ENCODE results near the gene RASGRF1.
"Not testable (repeated sequence)": the region's sequence is repeated elsewhere in the genome, so short reads cannot be mapped to it uniquely, and the experiment has no call there.

The RASGRF1 gene, protein sequence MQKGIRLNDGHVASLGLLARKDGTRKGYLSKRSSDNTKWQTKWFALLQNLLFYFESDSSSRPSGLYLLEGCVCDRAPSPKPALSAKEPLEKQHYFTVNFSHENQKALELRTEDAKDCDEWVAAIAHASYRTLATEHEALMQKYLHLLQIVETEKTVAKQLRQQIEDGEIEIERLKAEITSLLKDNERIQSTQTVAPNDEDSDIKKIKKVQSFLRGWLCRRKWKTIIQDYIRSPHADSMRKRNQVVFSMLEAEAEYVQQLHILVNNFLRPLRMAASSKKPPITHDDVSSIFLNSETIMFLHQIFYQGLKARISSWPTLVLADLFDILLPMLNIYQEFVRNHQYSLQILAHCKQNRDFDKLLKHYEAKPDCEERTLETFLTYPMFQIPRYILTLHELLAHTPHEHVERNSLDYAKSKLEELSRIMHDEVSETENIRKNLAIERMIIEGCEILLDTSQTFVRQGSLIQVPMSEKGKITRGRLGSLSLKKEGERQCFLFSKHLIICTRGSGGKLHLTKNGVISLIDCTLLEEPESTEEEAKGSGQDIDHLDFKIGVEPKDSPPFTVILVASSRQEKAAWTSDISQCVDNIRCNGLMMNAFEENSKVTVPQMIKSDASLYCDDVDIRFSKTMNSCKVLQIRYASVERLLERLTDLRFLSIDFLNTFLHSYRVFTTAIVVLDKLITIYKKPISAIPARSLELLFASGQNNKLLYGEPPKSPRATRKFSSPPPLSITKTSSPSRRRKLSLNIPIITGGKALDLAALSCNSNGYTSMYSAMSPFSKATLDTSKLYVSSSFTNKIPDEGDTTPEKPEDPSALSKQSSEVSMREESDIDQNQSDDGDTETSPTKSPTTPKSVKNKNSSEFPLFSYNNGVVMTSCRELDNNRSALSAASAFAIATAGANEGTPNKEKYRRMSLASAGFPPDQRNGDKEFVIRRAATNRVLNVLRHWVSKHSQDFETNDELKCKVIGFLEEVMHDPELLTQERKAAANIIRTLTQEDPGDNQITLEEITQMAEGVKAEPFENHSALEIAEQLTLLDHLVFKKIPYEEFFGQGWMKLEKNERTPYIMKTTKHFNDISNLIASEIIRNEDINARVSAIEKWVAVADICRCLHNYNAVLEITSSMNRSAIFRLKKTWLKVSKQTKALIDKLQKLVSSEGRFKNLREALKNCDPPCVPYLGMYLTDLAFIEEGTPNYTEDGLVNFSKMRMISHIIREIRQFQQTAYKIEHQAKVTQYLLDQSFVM (N-terminal part only)

DNA sequence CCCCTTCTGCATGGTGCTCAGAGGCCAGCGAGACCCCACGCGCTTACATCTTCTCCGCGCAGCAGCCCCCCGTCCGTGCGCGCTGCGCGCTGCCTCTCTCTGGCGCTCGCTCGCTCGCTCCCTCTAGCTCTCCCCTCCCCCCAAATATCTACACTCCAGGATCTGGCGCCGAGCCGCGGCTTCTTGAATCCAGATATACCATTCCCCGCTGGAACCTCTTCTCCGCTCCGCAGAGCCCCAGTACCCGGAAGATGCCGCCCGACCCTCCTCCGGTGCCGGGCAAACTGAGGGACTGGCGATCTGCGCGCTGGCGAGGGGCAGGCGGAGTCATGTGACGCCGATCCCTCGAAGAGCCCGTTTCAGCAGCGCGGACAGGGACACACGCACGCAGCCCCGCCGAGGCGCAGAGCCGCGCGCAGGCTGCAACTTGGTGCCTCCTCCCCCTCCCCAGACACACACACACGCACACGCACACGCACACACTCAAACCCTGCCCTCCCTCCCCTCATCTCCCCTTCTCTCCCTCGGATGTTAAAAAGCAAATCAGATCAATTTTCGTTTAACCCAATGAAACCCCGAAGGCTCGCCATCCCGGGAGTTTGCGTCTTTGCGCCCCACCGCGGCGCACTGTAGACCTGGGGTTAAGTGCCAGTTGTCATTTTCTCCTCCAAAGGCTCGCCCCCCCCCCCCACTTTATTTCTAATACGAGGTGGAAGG is at the start of gene RASGRF1:
Gene RASGRF1 (minus strand): TSS at position 294 of the 717 bp plus-strand sequence. CDS start 282 bp downstream, at position 12.
- no peak for DNase-seq (ENCODE audit: low read depth)

DNA sequence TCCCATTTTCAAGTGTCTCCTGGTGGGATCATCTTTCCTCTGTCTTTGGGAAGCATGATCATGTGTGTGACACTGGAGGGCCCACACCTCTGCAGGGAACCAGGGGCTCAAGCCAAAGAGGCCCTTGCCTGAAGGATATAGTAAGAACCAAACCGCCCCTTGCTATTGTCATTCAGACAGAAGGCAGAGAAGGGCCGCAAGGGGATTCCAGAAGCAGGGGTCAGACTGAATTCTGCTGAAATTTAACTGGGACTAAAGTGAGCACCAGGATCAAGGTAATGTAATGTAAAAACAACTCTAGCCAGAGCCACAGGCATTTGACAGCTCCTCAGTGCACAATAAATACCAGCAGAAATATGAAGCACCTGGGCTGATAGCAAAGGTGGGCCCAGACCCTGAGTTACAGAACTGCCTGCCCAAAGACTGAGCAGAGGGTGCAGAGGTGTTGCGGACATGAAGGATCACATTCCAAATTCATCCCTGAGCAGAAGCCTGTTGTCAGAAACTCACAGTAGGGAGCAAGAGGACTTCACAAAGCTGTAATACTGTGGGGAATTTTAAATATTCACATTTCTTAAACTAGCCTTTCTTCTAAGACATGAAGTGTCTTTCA is 46.0 kb upstream of the RASGRF1 start:
- DNase-seq (ENCODE audit: low read depth) = no peak

DNA sequence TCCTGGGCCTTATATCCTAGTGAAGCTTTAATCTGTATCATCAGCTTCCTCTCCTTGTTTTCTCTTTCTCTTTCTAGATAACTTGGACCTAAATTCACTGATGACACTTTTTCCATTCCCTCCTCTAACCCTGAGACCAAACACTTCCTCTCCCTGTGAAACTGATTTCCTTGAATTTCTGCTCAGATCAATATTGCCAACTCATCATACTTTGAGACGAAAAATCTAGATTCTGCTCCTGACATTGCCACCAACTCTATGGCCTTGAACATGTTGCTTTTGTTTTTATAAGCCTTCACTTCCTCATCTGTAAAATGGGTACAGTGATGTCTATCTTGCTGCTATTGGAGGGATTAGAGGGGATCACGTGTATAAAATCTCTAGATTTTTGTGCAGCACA is 42.7 kb upstream of the RASGRF1 start:
- no peak for DNase-seq (ENCODE audit: low read depth)

DNA sequence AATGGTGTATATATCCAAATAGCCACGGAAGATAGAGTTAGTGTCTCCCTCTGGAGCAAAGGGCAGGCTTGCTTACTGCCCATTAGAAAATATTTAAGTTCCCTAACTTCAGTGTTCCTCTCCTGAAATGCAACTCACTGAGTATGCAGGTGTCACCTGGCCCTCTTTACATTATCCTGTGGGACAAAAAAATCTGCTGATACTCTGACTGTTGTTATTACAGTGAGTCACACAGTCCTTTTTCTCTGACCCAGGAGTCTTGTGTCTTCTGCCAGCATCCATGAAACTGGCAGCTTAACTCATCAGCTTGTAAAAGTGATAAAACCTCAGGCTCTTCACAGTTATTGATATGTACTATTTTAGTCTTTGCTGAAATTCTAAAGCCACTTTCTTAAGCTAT is 42.2 kb upstream of the RASGRF1 start:
- DNase-seq (ENCODE audit: low read depth) = no peak

DNA sequence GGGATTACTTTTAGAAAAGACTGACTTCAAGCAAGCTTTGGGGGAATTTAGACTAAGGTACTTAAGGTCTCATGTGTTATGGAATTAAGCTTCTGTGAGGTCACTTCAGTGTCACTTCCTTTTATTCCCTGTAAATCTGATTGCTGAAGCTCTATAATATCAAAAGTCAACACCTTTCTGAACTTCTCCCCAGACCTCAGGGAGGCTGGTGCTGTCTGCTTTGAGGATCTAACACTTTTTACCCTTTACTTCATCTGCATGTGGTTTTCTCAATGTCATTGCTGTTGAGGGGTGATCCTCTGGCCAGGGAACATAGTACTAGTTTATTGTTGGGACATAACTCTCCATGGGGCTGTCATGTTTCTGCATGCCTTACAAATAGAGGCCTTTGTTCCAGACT is 41.8 kb upstream of the RASGRF1 start:
- DNase-seq (ENCODE audit: low read depth) = no peak

DNA sequence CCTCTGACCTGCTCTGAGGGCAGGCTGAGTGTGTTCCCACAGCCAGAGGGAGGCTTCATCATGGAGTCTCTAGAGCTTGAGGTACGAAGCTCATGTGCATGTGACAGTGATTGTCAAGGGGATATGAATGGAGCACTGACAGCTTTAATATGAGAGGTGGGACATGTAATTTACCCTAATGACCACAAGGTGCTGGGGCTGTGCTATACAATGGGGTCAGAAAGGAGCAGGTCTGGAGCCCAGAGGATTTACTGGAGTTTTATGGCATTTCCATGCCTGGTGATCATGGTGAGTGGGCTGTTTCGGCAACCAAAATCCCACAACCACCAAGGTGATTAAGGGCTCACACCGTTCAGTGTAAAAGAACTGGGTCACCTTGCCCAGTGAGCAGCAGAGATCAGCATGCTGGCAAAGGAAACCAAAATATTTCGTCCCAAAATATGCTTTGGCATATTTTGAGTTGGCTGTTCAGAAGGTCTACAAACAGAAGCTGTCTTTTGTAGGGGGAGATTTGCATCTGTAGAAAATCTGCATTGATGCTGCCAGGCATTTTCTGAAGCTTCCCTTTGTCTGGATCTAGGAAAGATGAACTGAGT is 40.1 kb upstream of the RASGRF1 start:
- DNase-seq (ENCODE audit: low read depth) = no peak

DNA sequence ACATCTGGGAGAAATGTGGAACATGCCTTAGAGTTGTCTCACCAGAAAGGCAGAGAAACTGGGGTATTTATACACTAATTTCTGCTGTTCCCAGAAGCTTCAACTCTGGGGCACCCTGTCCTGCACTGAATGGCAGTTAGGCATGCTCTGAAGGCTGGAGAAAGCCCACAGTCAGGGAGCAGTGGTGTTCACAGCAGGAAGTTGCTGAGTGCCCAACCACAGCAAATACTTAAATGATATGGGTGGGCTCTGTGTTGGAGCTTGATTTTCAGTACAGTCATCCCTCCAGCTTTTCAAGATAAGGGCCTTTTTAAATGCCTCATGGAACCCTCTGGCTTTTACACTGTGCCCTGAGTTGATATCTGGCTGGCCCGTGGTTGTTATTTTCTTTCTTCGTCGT is 38.7 kb upstream of the RASGRF1 start:
- no peak for DNase-seq (ENCODE audit: low read depth)

DNA sequence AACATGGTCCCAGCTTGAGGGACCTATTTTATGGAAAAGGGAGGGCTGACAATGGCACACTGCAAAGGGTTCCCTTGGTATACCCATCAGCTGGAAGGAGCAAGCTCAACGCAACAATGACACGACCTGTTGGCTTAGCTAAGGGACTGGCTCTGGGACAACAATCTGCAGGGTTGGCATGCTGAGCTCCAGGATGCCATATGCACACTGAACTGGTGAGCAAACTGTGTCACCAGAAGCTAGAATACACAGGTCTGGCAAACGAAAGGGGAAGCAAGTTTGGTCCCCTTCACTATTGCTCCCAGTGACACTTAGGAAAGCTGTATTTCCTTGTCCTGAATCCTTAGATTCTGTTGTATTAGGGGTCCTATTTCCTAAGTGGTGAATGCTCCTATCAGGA is 38.0 kb upstream of the RASGRF1 start:
- no peak for DNase-seq (ENCODE audit: low read depth)

DNA sequence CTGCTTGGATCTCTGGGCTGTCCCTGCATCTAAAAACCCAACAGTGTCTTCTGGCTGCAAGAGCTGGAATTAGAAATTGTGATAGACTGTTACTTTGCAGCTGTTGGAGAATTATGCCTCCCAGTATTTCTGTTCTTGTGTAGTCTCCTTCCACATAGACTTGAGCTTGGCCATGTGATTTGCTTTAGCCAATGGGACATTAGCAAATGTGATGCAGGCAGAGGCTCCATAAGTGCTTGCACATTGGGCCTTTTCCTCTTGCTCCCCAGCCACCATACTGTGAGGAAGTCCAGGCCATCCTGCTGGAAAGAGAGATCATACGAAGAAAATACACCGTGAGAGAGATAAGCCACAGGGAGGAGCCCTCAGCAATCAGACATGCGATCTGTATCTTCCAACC is 33.8 kb upstream of the RASGRF1 start:
- no peak for DNase-seq (ENCODE audit: low read depth)

DNA sequence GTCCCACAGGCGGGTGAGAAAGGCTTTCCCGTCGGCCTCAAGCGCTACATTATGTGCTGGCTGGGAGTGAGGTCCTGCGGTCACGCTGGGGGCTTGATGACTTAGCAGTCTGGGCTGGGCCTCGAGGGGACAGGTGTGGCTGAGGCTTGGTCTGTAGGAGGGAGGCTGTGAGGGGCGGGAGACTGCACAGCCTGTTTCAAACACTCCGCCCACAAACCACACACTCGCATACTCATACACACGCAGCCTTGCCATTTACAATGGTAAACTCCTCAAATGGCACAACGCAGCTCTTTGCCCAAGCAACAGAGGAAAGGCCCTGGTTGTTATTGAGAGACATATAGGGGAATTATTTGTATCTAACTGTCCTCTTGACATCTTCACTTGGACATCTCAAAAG is 32.4 kb upstream of the RASGRF1 start:
- no peak for DNase-seq (ENCODE audit: low read depth)

DNA sequence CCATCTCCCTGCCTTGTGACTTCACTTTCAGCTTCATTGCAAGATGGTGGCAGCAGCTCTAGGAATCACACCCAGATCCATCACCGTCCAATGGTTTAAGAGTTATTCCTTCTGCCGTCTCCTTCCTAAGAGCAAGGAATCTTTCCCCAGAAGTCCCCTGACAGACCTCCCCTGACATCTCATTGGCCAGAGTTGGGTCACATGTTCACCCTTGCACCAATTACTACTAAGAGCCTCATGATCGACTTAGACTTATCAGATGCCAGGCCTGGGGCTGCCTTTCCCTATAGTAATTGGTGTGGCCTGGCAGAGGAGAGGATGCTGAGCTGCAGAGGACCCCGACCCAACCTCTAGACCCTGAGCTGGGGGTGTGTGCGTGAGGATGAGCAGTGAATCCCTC is 31.8 kb upstream of the RASGRF1 start:
- DNase-seq (ENCODE audit: low read depth) = no peak

DNA sequence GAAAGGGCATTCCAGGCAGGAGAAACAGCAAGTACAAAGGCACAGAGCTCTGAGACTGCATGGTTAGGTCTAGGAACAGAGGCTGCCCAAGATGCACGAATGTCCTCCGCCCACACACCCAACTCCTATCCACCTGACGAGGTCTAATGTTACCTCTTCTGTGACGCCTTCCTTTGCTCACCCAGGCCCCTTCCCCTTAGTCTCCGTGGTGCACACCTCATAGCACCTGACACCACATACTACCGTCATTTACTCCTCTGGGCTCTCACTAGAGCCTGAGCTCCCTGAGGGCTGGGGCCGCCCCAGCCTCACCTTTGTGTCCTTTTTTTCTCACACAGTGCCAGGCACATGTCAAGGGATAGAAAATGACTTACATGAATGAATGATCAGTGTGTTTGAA is 31.0 kb upstream of the RASGRF1 start:
- DNase-seq (ENCODE audit: low read depth) = no peak

DNA sequence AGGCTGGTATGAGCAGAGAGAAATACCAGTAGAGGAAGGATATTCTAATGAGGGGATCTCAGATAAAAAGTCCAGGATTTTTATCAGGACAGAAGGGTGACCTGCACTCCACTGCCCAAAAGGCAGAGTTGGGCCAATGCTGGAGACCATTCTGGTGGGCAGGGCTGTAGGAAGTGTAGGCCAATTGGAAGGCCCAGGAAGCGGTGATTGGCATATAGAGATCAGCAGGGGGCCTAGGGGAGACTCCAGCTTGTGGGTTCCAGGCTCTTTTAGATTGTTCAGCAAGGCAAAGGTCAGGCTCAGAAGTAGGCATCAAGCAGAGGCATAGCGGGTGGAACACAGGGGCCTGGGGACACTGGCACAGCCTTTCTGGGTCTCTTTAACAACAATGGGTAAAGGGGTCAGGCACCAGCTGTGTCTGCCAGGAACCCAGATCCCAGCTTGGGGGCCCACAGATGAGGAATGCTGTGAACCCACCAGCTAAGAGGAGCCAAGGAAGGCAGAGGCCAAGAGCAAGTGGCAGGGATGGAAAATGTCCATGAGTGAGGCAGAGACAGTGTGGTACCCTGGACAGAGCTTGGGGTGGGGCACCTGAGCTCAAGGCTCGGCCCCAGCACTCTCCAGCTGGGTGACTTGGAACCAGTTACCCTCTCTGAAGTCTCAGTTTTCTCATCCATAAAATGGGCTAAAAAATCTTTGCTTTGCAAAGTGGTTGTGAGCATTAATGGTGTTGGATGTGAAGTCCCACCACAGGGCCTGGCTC is 27.0 kb upstream of the RASGRF1 start:
- no peak for DNase-seq (ENCODE audit: low read depth)

DNA sequence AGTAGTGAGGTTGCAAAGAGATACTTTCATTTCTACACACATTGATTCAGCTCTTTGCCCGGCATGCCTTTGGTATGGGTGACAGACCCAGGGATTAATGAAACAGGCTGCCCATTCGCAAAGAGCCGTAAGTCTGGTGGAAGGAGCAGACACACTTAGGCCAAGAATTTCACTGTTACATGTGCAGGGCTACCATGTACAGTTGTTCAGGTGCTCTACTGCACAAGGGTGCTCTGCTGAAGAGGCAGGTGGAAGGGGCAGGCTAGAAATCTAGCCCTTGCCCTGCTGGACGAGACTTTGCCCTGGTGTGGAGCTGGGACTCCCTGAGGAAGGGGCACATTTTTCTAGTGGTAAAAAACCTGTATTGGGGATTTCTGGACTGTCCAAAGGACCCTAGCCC is 26.2 kb upstream of the RASGRF1 start:
- no peak for DNase-seq (ENCODE audit: low read depth)

DNA sequence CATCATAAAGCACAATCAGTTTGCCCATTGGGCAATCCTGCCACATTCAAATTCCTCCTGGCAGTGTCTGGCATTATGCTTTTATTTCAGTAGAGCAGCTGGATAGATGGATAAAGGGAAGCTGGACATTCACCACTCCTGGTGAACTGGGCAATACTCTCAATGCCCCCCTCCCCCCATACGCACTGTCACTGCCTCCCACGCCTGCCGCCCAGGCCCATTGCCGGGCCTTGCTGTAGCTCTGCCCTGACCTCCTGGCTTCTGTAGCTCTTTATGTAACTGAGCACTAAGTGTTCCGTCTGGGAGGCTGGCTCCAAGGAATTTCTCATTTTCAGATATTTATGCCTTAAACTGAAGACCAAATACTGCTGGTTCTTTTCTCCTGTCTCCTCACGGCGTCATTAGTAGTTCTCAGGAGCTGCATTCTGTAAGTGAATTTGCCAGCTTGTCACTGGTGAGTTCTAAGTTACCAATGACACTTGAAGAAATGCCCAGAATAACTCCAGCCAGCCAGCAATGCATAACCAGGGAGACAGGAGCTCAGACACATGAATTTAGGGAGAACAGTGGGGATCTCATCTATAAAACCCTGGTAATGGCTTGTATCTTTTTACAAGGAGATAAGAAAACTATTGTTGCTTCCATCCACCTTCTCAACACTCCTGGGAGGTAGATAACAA is 25.5 kb upstream of the RASGRF1 start:
- no peak for DNase-seq (ENCODE audit: low read depth)

DNA sequence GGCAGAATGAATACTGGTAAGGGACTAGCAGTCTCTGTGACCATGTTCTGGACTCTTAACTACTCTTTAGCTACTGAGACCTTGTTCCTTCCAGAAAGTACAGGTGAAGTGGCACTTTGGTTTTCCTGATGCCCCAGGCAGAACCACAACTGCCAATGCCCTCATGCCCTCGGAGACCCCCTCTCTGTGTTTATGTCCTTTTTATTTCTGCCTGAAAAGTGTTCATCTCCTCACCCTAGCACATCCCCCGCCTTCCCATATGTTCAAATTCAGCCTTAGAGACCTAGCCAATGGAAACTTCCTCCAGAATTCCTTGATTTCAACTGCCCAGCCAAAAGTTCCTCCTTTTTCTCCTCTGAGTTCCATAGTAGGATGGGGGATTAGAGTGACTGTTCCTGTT is 23.3 kb upstream of the RASGRF1 start:
- DNase-seq (ENCODE audit: low read depth) = no peak

DNA sequence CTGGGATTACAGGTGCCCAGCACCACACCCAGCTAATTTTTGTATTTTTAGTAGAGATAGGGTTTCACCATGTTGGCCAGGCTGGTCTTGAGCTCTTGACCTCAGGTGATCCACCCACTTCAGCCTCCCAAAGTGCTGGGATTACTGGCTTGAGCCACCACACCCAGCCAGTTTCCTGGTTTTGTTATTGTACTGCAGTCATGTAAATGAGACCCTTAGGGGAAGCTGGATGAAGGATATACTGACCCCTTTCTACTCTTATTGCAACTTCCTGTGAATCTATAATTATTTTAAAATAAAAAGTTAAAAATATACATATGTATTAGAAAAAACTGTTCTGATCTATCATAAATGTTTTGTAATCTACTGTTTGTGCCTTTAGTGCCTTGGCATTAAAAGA is 20.8 kb upstream of the RASGRF1 start:
- DNase-seq (ENCODE audit: low read depth) = not testable (repeated sequence)

DNA sequence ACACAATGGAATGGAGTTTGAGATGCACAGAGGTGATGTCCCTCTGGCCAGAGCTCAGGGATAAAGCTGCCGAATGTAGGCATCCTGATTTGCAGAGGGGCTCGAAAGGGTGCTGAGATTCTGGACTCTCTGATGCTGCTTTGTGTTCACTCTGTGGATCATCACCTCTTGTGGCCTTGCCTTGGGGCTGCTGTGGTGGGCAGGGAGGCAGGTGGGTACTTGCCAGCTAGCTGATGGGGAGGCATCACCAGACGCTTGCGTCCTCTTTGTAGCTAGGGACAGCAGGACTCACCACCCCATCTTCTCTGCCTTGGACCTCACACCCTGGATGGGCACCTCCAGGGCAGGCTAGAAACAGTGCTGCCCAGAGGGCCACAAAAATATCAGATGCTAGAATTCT is 14.6 kb upstream of the RASGRF1 start:
- no peak for DNase-seq (ENCODE audit: low read depth)

DNA sequence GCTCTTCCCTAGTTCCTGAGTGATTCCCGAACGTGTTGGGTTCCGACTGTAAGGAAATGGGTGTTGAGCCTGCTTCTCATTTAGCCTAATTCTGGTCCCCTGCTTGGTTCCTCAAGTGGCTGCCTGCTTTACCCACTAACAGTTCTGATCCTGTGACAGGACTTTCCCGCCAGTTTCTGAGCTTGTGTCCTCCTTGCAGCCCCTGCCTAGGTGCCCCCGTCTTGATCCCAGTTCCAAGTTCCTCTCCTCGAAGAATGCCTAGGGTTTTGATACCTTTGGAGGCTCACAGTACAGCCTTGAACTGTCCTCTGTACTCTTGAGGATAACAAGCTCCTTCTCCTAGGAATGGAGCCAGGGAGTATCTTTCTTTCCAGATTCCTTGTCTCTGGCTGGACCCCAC is 12.0 kb upstream of the RASGRF1 start:
- no peak for DNase-seq (ENCODE audit: low read depth)

All from GM04503 (cell line).